ENCODE measurements around the gene HPN.
A peak's percentile ranks its signal among the peaks of the same experiment; 100 is the strongest.

Gene HPN

GRCh38 chr19:35045667-35046300 lies 4.3 kb downstream of the HPN start:
- Histone ChIP-seq H2AFZ (ENCODE audit: low read length) (no peak overlapping the region), H3K36me3 (replicated peaks; ENCODE audit: insufficient read depth, low read length) (no peaks in the 10 kb centered on the region), H4K20me1 (ENCODE audit: insufficient read depth, low read length) (0 out of 2 replicates have a peak, but pooled peaks cover 2% of the 10 kb centered on the region), H3F3A (ENCODE audit: insufficient read depth, low read length) (no peaks in the 10 kb centered on the region), H3K9ac (ENCODE audit: low read length) (no peak overlapping the region), H3K4me1 (ENCODE audit: low read length) (no peaks in the 10 kb centered on the region), H3K9me2 (replicated peaks; ENCODE audit: insufficient read depth, low read length) (no peaks in the 10 kb centered on the region), H3K27ac (ENCODE audit: low read length) (no peak overlapping the region), H3K9me3 (replicated peaks; ENCODE audit: insufficient read depth, low read length) (no peaks in the 10 kb centered on the region), H3K79me2 (ENCODE audit: low read length) (no peaks in the 10 kb centered on the region), H3K27me3 (replicated peaks; ENCODE audit: insufficient read depth, low read length) (peaks cover 81% of the 10 kb centered on the region), H3K4me2 (ENCODE audit: low read depth, low read length) (no peak overlapping the region), H3K4me3 (ENCODE audit: low read length) (no peak overlapping the region)
- TF ChIP-seq, protein P1, sequence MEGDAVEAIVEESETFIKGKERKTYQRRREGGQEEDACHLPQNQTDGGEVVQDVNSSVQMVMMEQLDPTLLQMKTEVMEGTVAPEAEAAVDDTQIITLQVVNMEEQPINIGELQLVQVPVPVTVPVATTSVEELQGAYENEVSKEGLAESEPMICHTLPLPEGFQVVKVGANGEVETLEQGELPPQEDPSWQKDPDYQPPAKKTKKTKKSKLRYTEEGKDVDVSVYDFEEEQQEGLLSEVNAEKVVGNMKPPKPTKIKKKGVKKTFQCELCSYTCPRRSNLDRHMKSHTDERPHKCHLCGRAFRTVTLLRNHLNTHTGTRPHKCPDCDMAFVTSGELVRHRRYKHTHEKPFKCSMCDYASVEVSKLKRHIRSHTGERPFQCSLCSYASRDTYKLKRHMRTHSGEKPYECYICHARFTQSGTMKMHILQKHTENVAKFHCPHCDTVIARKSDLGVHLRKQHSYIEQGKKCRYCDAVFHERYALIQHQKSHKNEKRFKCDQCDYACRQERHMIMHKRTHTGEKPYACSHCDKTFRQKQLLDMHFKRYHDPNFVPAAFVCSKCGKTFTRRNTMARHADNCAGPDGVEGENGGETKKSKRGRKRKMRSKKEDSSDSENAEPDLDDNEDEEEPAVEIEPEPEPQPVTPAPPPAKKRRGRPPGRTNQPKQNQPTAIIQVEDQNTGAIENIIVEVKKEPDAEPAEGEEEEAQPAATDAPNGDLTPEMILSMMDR (IDR thresholded peaks at IDR 0.05; ENCODE audit: low read length), result peak; percentile 39
- TF ChIP-seq EZH2 (optimal IDR thresholded peaks at IDR 0.05; ENCODE audit: low read depth, low read length) (no peak), EZH2phosphoT487 (IDR thresholded peaks at IDR 0.05; ENCODE audit: low read length) (no peak)
- DNase-seq, result peak; percentile 39

- 0 out of 2 replicates have a peak, but pooled peaks cover 2% of the 10 kb centered on the region for H4K20me1 ChIP-seq (ENCODE audit: insufficient read depth, low read length)
- no peaks in the 10 kb centered on the region for H3K9me3 ChIP-seq (replicated peaks; ENCODE audit: insufficient read depth, low read length)
- H3K9me2 ChIP-seq (replicated peaks; ENCODE audit: insufficient read depth, low read length), result no peaks in the 10 kb centered on the region
- H3F3A ChIP-seq (ENCODE audit: insufficient read depth, low read length), result no peaks in the 10 kb centered on the region
- H3K27me3 ChIP-seq (replicated peaks; ENCODE audit: insufficient read depth, low read length), result peaks cover 81% of the 10 kb centered on the region
- H3K27ac ChIP-seq (ENCODE audit: low read length), result no peak overlapping the region
- H2AFZ ChIP-seq (ENCODE audit: low read length), result no peak overlapping the region
- no peak overlapping the region for H3K4me2 ChIP-seq (ENCODE audit: low read depth, low read length)
- no peak for DNase-seq
- H3K79me2 ChIP-seq (ENCODE audit: low read length), result no peaks in the 10 kb centered on the region
- no peaks in the 10 kb centered on the region for H3K4me1 ChIP-seq (ENCODE audit: low read length)
- no peak overlapping the region for H3K9ac ChIP-seq (ENCODE audit: low read length)
- H3K36me3 ChIP-seq (replicated peaks; ENCODE audit: insufficient read depth, low read length), result no peaks in the 10 kb centered on the region
- H3K4me3 ChIP-seq (ENCODE audit: low read length), result no peak overlapping the region
- TF ChIP-seq EZH2 (optimal IDR thresholded peaks at IDR 0.05; ENCODE audit: low read depth, low read length) (no peak), EZH2phosphoT487 (IDR thresholded peaks at IDR 0.05; ENCODE audit: low read length) (no peak)
- TF ChIP-seq, protein P1 (IDR thresholded peaks at IDR 0.05; ENCODE audit: low read length), result no peak
These were observed 4.9 kb downstream of the HPN start for GRCh38 chr19:35046461-35046860.

- no peak overlapping the region for H3K27ac ChIP-seq (ENCODE audit: low read length)
- no peak overlapping the region for H3K4me2 ChIP-seq (ENCODE audit: low read depth, low read length)
- DNase-seq, result no peak
These were observed 7.4 kb downstream of the HPN start for GRCh38 chr19:35048911-35049411.

More at GRCh38 chr19:35048911-35049411, 7.4 kb downstream of the HPN start:
- H3F3A ChIP-seq (ENCODE audit: insufficient read depth, low read length), result no peaks in the 10 kb centered on the region
- H3K4me1 ChIP-seq (ENCODE audit: low read length), result no peaks in the 10 kb centered on the region
- no peak overlapping the region for H3K4me3 ChIP-seq (ENCODE audit: low read length)
- 0 out of 2 replicates have a peak, but pooled peaks cover 2% of the 10 kb centered on the region for H4K20me1 ChIP-seq (ENCODE audit: insufficient read depth, low read length)
- no peak overlapping the region for H2AFZ ChIP-seq (ENCODE audit: low read length)
- TF ChIP-seq, protein P1 (IDR thresholded peaks at IDR 0.05; ENCODE audit: low read length), result no peak
- TF ChIP-seq EZH2phosphoT487 (IDR thresholded peaks at IDR 0.05; ENCODE audit: low read length) (no peak), EZH2 (optimal IDR thresholded peaks at IDR 0.05; ENCODE audit: low read depth, low read length) (no peak)
- no peaks in the 10 kb centered on the region for H3K36me3 ChIP-seq (replicated peaks; ENCODE audit: insufficient read depth, low read length)
- H3K9me2 ChIP-seq (replicated peaks; ENCODE audit: insufficient read depth, low read length), result no peaks in the 10 kb centered on the region
- no peaks in the 10 kb centered on the region for H3K79me2 ChIP-seq (ENCODE audit: low read length)
- no peak overlapping the region for H3K9ac ChIP-seq (ENCODE audit: low read length)
- H3K27me3 ChIP-seq (replicated peaks; ENCODE audit: insufficient read depth, low read length), result peaks cover 77% of the 10 kb centered on the region
- no peaks in the 10 kb centered on the region for H3K9me3 ChIP-seq (replicated peaks; ENCODE audit: insufficient read depth, low read length)

Data from MM.1S (cell line).